ENCODE results near the gene TMEM121B.

The TMEM121B gene

DNA sequence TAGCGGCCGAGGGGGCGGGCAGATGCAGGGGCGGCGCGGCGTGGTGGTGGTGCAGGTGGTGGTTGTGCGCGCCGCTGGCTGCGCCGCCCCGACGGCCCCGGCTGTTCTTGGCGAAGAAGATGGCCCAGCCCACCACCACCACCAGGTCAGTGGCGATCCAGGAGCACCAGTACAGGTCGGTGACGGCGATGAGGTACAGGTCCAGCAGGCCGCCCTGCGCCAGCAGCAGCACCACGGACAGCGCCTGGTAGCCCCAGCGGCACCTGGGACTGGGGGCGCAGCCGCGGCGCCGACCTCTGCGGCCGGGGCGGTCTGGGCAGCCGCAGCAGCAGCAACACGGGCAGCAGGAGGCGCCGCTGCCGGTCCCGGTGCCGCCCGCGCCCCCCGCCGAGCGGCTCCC, 879 bp downstream of the TMEM121B start:
- H3K27ac ChIP-seq = peak overlapping the region; percentile 90
- TF ChIP-seq, protein P1, sequence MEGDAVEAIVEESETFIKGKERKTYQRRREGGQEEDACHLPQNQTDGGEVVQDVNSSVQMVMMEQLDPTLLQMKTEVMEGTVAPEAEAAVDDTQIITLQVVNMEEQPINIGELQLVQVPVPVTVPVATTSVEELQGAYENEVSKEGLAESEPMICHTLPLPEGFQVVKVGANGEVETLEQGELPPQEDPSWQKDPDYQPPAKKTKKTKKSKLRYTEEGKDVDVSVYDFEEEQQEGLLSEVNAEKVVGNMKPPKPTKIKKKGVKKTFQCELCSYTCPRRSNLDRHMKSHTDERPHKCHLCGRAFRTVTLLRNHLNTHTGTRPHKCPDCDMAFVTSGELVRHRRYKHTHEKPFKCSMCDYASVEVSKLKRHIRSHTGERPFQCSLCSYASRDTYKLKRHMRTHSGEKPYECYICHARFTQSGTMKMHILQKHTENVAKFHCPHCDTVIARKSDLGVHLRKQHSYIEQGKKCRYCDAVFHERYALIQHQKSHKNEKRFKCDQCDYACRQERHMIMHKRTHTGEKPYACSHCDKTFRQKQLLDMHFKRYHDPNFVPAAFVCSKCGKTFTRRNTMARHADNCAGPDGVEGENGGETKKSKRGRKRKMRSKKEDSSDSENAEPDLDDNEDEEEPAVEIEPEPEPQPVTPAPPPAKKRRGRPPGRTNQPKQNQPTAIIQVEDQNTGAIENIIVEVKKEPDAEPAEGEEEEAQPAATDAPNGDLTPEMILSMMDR (conservative IDR thresholded peaks at IDR 0.05) = peak; percentile 39

DNA sequence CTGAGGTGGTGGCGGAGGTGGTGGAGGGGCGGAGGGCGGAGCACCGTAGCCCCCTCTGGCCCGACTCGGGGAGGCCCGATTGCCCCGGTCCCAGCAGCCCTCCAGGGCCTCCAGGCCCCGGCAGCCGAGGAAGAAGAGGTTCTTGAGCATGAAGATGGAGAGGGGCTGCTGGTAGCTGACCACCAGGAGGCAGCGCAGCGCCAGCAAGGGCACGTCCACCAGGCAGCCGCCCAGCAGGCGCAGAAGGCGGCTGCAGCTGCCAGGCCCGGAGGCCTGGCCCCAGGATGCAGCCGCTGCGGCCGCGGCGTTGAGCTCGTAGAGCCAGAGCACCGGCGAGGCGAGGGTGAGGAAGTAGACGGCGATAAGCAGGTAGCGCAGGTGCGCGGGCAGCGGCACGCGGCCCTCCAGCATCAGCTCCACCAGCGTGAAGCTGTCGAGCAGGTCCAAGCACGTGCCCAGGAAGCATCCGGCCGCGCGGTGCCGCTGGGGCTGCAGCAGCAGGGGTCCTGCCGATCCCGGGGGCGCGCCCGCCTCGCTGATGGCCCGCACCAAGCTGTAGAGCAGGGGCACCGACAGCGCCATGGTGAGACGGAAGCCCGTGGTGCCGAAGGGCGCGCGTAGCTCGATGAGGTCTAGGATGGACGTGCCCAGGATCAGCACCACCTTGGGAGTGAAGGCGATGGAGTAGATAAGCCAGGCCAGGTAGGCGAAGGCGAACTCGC, 1.5 kb downstream of the TMEM121B start:
- TF ChIP-seq, protein P1 (conservative IDR thresholded peaks at IDR 0.05) = peak; percentile 63
- peak overlapping the region; percentile 90; the same call in 1 of the 2 replicates for H3K27ac ChIP-seq

DNA sequence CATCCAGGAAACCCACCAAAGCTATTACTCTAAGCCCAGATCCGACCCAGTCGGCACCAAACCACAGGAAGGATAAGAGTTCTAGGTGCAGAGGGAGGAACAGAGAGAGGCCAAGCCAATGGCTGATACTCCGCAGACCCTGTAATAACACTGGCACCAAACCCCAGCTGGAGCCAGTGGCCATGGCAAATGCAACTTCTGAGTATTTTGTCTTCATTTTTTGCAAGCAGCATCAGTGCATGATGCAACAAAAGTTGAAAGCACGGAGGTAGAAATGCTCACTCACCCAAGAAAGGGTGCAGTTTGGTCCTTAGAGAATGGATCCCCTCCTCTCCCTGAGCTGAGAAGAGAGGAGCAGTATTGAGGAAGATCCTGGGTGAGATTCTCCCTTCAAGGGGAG, 2.8 kb downstream of the TMEM121B start:
- H3K27ac ChIP-seq = peak overlapping the region; percentile 95
- TF ChIP-seq, protein P1 (conservative IDR thresholded peaks at IDR 0.05) = no peak

DNA sequence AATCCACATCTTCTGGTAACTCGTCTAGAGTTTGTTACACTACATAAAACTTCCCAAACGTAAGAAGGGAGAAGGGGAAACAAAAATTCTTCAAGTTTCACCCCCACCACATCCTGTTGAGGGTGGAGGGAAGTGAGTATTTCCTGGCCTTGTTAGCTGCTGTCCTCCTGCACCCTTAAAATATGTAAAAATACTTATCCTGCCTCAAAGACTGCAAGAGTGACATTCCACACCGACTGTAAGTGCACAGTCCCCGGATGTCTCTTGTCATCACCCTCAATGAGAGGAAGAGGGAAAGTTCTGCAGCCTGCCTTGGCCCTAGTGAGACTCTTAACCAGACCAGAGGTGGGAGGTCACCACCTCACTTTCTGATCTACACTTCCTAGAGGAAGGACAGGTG, 3.3 kb downstream of the TMEM121B start:
- peak overlapping the region; percentile 95 for H3K27ac ChIP-seq

DNA sequence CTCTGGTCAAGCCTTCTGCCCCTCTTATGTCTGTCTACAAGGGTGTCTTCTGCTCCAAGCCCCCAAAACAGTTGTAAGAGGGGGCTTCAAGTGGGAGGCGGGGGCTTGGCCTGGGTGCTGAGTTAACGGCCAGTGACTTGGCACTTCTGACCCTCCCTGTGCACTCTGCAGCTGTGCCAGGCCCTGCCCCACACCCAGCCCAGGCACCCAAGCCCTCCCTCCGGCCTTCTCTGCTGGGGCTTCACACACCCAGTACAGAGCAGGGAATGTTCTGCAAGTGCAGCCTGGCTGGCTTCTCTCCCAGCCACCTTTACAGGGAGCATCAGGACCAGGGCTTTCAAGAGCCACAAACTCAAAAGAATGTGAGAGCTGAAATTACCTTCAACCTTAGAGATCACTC, 3.8 kb downstream of the TMEM121B start:
- TF ChIP-seq, protein P1 (conservative IDR thresholded peaks at IDR 0.05) = no peak
- H3K27ac ChIP-seq = peak overlapping the region; percentile 95

More for the DNA sequence above, 3.3 kb downstream of the TMEM121B start:
- TF ChIP-seq, protein P1 (conservative IDR thresholded peaks at IDR 0.05) = no peak

DNA sequence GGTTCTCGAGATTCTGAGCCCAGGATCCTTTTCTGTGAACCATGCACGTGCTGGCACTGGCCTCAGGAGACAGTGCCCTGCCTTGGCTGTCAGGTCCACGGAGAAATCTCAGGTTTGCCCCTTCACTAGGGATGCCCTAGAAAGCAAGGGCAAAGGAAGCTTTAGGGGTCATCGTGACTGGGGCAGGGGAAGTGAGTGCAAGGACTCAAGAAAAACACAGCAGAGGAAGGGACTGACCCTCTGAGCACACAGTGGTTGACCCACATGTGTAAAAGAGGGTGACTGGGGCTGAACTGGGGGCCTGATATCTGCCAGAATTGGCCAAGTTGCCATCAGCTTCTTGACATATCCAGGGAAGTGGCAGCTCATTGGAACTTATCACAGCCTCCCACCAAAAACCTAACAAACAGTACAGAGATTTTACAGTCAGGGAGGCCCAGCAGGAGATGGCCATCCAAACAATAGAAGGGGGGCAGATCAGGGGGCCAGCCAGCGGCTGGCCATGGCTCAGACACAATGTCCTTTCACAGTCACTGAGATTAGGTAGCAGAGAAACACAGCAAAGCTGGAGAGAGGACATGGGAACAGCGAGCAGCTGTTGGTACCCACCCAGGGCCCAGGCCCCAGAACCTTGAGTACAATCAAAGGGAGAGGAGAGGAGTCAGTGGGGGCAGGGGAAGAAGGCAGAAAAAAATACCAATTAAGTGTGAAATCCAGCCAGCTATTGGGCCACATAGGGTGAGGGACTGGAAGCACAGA, 4.4 kb downstream of the TMEM121B start:
- TF ChIP-seq, protein P1 (conservative IDR thresholded peaks at IDR 0.05) = no peak
- peak overlapping the region; percentile 95 for H3K27ac ChIP-seq

DNA sequence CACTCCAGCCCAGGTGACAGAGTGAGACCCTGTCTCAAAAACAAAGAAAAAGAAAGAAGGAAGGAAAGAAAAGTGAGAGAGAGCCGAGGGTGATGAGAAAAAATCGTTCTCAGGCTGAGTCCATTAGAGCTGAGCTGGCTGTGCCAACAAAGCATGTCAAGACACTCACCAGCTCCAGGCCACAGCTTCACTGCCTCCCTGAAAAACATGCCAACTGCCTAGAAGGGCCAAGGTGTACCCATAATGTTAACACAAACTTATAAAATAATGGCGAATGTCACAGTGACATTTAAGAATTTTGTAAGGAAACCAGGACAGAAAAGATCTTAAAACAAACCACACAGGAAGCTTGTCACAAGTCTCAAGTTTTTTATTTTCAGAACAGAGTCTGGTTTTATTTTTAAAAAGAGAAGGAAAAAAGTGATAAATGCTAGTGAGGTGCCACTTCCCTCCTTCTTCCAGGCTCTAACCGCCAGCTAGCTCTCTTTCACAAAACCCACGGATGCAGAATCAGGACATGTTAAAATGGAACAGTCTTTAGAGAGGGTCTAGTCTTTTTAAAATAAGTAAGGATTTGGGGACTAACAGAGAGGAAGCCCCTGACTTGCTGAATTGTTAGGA, 5.1 kb downstream of the TMEM121B start:
- H3K27ac ChIP-seq = peak overlapping the region; percentile 95
- TF ChIP-seq, protein P1 (conservative IDR thresholded peaks at IDR 0.05) = no peak

All from VCaP (cell line).